H9 (cell line): Measurements from ENCODE around the gene MAGI1. TPM values are rescaled to one million over a fixed set of nuclear protein-coding genes. Genes with fewer than 3 reads are reported as not detected.
A peak's percentile ranks its signal among the peaks of the same experiment; 100 is the strongest.

Source experiments
- DNase-seq: peaks from one replicate; pipeline ENCODE4 v3.0.0-alpha.2; 2017
- H2AFZ ChIP-seq: one replicate; pipeline ENCODE4 v1.6.1; 2013; ENCODE audit warnings: mild to moderate bottlenecking, low read length, control low read depth, moderate library complexity
- H2AK5ac ChIP-seq: 2 replicates; pipeline ENCODE4 v1.6.1; 2013; ENCODE audit warnings: low read length, control low read depth, mixed read lengths; ENCODE audit not compliant: insufficient read length
- H2BK120ac ChIP-seq: one replicate; pipeline ENCODE4 v1.6.1; 2013; ENCODE audit warnings: low read depth, mild to moderate bottlenecking, low read length, control low read depth, inconsistent platforms; ENCODE audit not compliant: poor library complexity, severe bottlenecking
- H2BK12ac ChIP-seq: 2 replicates; pipeline ENCODE4 v1.6.1; 2013; ENCODE audit warnings: low read length, control low read depth, mixed read lengths, low read depth; ENCODE audit not compliant: insufficient read length
- H2BK15ac ChIP-seq: 2 replicates; pipeline ENCODE4 v1.6.1; 2013; ENCODE audit warnings: low read depth, low read length, control low read depth
- H2BK20ac ChIP-seq: one replicate; pipeline ENCODE4 v1.6.1; 2013; ENCODE audit warnings: low read depth, mild to moderate bottlenecking, low read length, control low read depth, inconsistent platforms; ENCODE audit not compliant: poor library complexity, severe bottlenecking
- H2BK5ac ChIP-seq: 2 replicates; pipeline ENCODE4 v1.6.1; 2013; ENCODE audit warnings: low read length, control low read depth, mixed read lengths; ENCODE audit not compliant: insufficient read length
- H3K14ac ChIP-seq: 2 replicates; pipeline ENCODE4 v1.6.1; 2013; ENCODE audit warnings: low read length, control low read depth; ENCODE audit not compliant: insufficient read depth
- H3K18ac ChIP-seq: 2 replicates; pipeline ENCODE4 v1.6.1; 2013; ENCODE audit warnings: low read depth, mild to moderate bottlenecking, mixed read lengths, low read length, control low read depth; ENCODE audit not compliant: insufficient read length
- H3K23ac ChIP-seq: 2 replicates; pipeline ENCODE4 v1.6.1; 2013; ENCODE audit warnings: low read length, control low read depth, mixed read lengths, low read depth; ENCODE audit not compliant: insufficient read length
- H3K23me2 ChIP-seq: 2 replicates; pipeline ENCODE4 v1.6.1; 2013; ENCODE audit warnings: low read depth, mild to moderate bottlenecking, mixed read lengths, low read length, control low read depth; ENCODE audit not compliant: insufficient read length, poor library complexity, severe bottlenecking
- H3K27ac ChIP-seq: 2 replicates; pipeline ENCODE4 v1.5.1; 2013; ENCODE audit warnings: low read length, control low read depth, mixed read lengths, low read depth; ENCODE audit not compliant: insufficient read length
- H3K27me3 ChIP-seq: 2 replicates; pipeline ENCODE4 v1.6.1; 2013; ENCODE audit warnings: low read length, control low read depth, inconsistent platforms; ENCODE audit not compliant: insufficient read depth
- H3K4ac ChIP-seq: 2 replicates; pipeline ENCODE4 v1.6.1; 2013; ENCODE audit warnings: low read depth, mild to moderate bottlenecking, control low read depth, inconsistent platforms, low read length, moderate library complexity
- H3K4me1 ChIP-seq: 2 replicates; pipeline ENCODE4 v1.6.1; 2013; ENCODE audit warnings: low read length, control low read depth, inconsistent platforms; ENCODE audit not compliant: insufficient read depth
- H3K4me2 ChIP-seq: 2 replicates; pipeline ENCODE4 v1.6.1; 2013; ENCODE audit warnings: low read length, control low read depth, mixed read lengths; ENCODE audit not compliant: insufficient read length, insufficient read depth
- H3K56ac ChIP-seq: 2 replicates; pipeline ENCODE4 v1.6.1; 2013; ENCODE audit warnings: low read depth, mild to moderate bottlenecking, mixed read lengths, low read length, control low read depth; ENCODE audit not compliant: insufficient read length
- H3K79me1 ChIP-seq: 2 replicates; pipeline ENCODE4 v1.6.1; 2013; ENCODE audit warnings: low read depth, mild to moderate bottlenecking, moderate library complexity, low read length, control low read depth, inconsistent platforms; ENCODE audit not compliant: insufficient read depth, poor library complexity, severe bottlenecking
- H3K79me2 ChIP-seq: 2 replicates; pipeline ENCODE4 v1.6.1; 2013; ENCODE audit warnings: low read length, control low read depth, inconsistent platforms; ENCODE audit not compliant: insufficient read depth
- H3K9ac ChIP-seq: 2 replicates; pipeline ENCODE4 v1.6.1; 2013; ENCODE audit warnings: low read length, control low read depth, mixed read lengths; ENCODE audit not compliant: insufficient read length; ENCODE audit errors: extremely low read depth
- H3K9me3 ChIP-seq: one replicate; pipeline ENCODE4 v1.6.1; 2013; ENCODE audit warnings: low read depth, low read length, inconsistent platforms; ENCODE audit not compliant: control insufficient read depth
- H3T11ph ChIP-seq: one replicate; pipeline ENCODE4 v1.6.1; 2013; ENCODE audit warnings: mild to moderate bottlenecking, low read length, control low read depth, inconsistent platforms
- H4K20me1 ChIP-seq: one replicate; pipeline ENCODE4 v1.6.1; 2013; ENCODE audit not compliant: control insufficient read depth, insufficient read length, insufficient read depth
- H4K5ac ChIP-seq: 2 replicates; pipeline ENCODE4 v1.6.1; 2013; ENCODE audit warnings: low read depth, mild to moderate bottlenecking, mixed read lengths, low read length, control low read depth; ENCODE audit not compliant: insufficient read length
- H4K8ac ChIP-seq: replicated peaks from 2 replicates; pipeline ENCODE4 v1.6.1; 2013; ENCODE audit warnings: low read length, control low read depth, mixed read lengths, low read depth; ENCODE audit not compliant: insufficient read length
- H4K91ac ChIP-seq: 2 replicates; pipeline ENCODE4 v1.6.1; 2013; ENCODE audit warnings: low read depth, mild to moderate bottlenecking, moderate library complexity, mixed read lengths, low read length, control low read depth; ENCODE audit not compliant: insufficient read length
- H3K27ac Mint-ChIP-seq, 3 experiments: 2 replicates in 2 of 3; 3 replicates in 1 of 3; pipeline ENCODE4 v1.8.0; 2020 to 2021; ENCODE audit warnings: mixed read lengths in 3 of 3, mild to moderate bottlenecking in 1 of 3, moderate library complexity in 1 of 3
- H3K27me3 Mint-ChIP-seq: 2 replicates; pipeline ENCODE4 v1.8.0; 2021; ENCODE audit warnings: low read depth, mild to moderate bottlenecking, moderate library complexity, mixed read lengths
- H3K36me3 Mint-ChIP-seq, 3 experiments: 2 replicates in 2 of 3; 3 replicates in 1 of 3; pipeline ENCODE4 v1.8.0; 2020 to 2021; ENCODE audit warnings: low read depth in 3 of 3, mixed read lengths in 3 of 3; ENCODE audit not compliant: insufficient read depth in 1 of 3
- H3K4me1 Mint-ChIP-seq, 2 experiments: 2 replicates each; pipeline ENCODE4 v1.8.0; 2020; ENCODE audit warnings: mixed read lengths in 2 of 2
- H3K4me3 Mint-ChIP-seq, 2 experiments: 2 replicates in 1 of 2; 3 replicates in 1 of 2; pipeline ENCODE4 v1.8.0; 2020 to 2021; ENCODE audit warnings: mild to moderate bottlenecking in 2 of 2, mixed read lengths in 2 of 2, moderate library complexity in 1 of 2
- H3K9me3 Mint-ChIP-seq, 2 experiments: 2 replicates in 1 of 2; 3 replicates in 1 of 2; pipeline ENCODE4 v1.8.0; 2020; ENCODE audit warnings: mild to moderate bottlenecking in 2 of 2, mixed read lengths in 2 of 2, moderate library complexity in 1 of 2
- WGBS: extraction: QIAGEN DNeasy Blood & Tissue Kit; methylation state at CpG from one replicate; pipeline ENCODE4 v1.1.7; 2013; ENCODE audit warnings: missing lambda C conversion rate, low lambda C conversion rate, mixed read lengths; ENCODE audit not compliant: insufficient read length; ENCODE audit errors: extremely low coverage; 5-methylcytosine and 5-hydroxymethylcytosine counted together
- total RNA-seq: library from RNA; stranded (reverse); gene quantifications from 2 replicates; pipeline ENCODE4 v1.2.1, GENCODE V29; 2021
- TF ChIP-seq, protein P1 (sequence below): fragments of 200-600 bp; sonication (generic); conservative IDR thresholded peaks from 3 replicates; pipeline ENCODE4 v1.8.0; 2021; ENCODE audit warnings: antibody characterized with exemption, mild to moderate bottlenecking

The MAGI1 gene
- total RNA-seq, 1 experiment from 2014 or later: 65.7 TPM

DNA sequence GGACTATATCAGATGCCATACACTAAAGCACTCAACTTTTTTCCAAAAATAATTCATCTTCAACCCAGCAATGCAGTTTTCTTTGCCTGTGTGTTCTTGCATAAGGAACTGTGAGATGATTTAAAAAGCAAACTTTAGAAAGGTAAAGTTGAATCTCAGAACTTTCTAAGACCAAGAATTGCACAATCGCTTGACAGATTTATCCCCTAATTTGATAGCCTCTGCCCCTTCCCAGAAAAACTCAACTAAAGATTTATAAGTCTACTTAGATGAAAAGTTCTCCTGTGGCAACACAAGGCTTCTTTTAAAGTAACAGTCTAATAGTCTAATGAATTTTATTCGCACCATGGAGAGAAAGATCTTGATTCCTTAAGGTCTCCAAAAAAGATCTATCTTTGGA is 259.3 kb downstream of the MAGI1 start:
- no CpG with 5 or more reads among the region's 2 CpGs for WGBS
- Histone ChIP-seq H3K4me1 (no peaks in the 10 kb centered on the region; the same call in 1 of the 2 replicates), H3K9ac (no peak overlapping the region), H4K20me1 (no peaks in the 10 kb centered on the region), H2AFZ (no peak overlapping the region), H4K91ac (no peak overlapping the region), H3K4me2 (no peak overlapping the region), H2BK15ac (no peak overlapping the region), H3K23ac (no peak overlapping the region), H2AK5ac (no peak overlapping the region), H4K5ac (no peak overlapping the region), H3K23me2 (no peaks in the 10 kb centered on the region), H3K79me2 (no peaks in the 10 kb centered on the region), H3K27ac (no peak overlapping the region), H3K4ac (no peak overlapping the region), H2BK20ac (no peak overlapping the region), H4K8ac (no peak overlapping the region), H2BK5ac (no peak overlapping the region), H3K14ac (no peak overlapping the region), H3K56ac (no peak overlapping the region), H3K9me3 (no peaks in the 10 kb centered on the region), H2BK12ac (no peak overlapping the region), H2BK120ac (no peak overlapping the region), H3K79me1 (no peaks in the 10 kb centered on the region), H3K18ac (no peak overlapping the region), H3K27me3 (no peaks in the 10 kb centered on the region), H3T11ph (no peak overlapping the region)
- Mint-ChIP-seq H3K36me3 (no peaks in the 10 kb centered on the region), H3K27ac (peak overlapping the region in 2 of 3 experiments; percentile 29 to 65; a peak in 2 of 7 replicates), H3K4me1 (peaks cover 12 to 20% of the 10 kb centered on the region in 2 experiments), H3K27me3 (no peaks in the 10 kb centered on the region), H3K9me3 (no peaks in the 10 kb centered on the region), H3K4me3 (no peak overlapping the region)
- TF ChIP-seq, protein P1, sequence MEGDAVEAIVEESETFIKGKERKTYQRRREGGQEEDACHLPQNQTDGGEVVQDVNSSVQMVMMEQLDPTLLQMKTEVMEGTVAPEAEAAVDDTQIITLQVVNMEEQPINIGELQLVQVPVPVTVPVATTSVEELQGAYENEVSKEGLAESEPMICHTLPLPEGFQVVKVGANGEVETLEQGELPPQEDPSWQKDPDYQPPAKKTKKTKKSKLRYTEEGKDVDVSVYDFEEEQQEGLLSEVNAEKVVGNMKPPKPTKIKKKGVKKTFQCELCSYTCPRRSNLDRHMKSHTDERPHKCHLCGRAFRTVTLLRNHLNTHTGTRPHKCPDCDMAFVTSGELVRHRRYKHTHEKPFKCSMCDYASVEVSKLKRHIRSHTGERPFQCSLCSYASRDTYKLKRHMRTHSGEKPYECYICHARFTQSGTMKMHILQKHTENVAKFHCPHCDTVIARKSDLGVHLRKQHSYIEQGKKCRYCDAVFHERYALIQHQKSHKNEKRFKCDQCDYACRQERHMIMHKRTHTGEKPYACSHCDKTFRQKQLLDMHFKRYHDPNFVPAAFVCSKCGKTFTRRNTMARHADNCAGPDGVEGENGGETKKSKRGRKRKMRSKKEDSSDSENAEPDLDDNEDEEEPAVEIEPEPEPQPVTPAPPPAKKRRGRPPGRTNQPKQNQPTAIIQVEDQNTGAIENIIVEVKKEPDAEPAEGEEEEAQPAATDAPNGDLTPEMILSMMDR: no peak
- DNase-seq: no peak
